NCI-H1694 (cell line): ENCODE measurements around the gene IRAG1.

Experiments
- DNase-seq: peaks from one replicate; lab custom pipeline; 2025; lab: John Stamatoyannopoulos, UW

Gene IRAG1

DNA sequence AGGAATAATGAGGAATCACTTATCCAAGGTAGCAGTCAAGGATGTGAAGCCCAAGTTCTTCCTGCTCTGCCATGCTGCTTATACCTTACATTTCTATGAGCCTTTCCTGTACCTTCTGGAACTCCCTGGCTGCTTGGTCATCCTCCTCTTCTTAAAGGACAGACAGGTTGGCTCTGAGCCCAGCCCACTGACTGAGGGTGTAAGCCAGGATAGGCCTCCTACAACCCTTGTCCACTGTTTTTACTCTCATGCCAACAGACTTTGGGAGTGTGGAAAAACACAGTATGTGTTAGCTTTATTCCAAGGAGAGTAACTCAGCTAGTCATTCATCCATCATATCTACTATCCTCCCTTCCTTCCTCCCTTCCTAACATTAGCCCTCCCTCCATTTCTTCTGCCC, 47.5 kb downstream of the IRAG1 start:
- DNase-seq, result no peak

DNA sequence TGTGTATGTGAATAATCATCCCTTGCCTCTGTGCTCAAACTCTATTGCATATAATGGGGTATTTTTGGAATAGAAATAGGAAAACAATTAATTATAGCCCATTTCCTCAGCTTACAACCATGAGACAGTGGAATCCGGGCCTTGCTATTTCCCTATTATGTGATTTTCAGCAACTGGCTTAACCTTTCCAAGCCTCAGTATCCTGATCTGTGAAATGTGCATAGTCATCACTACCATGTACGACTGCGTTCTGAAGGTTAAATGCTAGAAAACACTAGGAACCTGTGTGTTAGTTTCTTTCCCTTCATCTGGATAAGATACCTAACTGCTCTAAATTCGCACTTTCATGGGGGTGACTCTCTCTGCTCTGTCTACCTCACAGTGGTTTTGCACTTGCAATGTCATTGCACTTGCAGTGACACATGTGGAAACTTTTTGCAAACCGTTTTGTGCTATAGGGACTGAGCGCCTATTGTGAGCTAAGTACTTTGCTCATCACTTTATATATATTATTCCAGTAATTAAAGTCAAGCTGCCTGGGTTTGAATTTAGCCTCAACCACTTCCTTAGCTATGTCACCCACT, 48.3 kb downstream of the IRAG1 start:
- DNase-seq, result no peak
